Vagina (tissue), 2 donors: Measurements from ENCODE around the gene ZMAT2.

Source experiments
- POLR2A ChIP-seq, 2 donors: fragments of 450-650 bp; IDR thresholded peaks; one replicate each; pipeline ENCODE4 v1.6.1; 2017; ENCODE audit warnings: antibody characterized with exemption in 2 of 2, mild to moderate bottlenecking in 2 of 2, moderate library complexity in 2 of 2
- POLR2AphosphoS5 ChIP-seq, 2 donors: sonication (generic); formaldehyde crosslinking; IDR thresholded peaks; one replicate each; pipeline ENCODE4 v1.9.0; 2017; ENCODE audit warnings: antibody characterized with exemption in 2 of 2, mild to moderate bottlenecking in 2 of 2, low read depth in 1 of 2; ENCODE audit not compliant: insufficient read depth in 1 of 2
- TF ChIP-seq, protein P1 (sequence below), 3 experiments: fragments of 450-650 bp in 2 of 3; fragments of 200-600 bp in 1 of 3; sonication (generic) in 1 of 3; IDR thresholded peaks; one replicate each; pipeline ENCODE4 v1.5.1; 2017 to 2019; ENCODE audit warnings: antibody characterized with exemption in 3 of 3, mild to moderate bottlenecking in 2 of 3, moderate library complexity in 2 of 3

GRCh38 chr5:140696891-140697492 lies 3.3 kb upstream of the ZMAT2 start:
- TF ChIP-seq, protein P1, sequence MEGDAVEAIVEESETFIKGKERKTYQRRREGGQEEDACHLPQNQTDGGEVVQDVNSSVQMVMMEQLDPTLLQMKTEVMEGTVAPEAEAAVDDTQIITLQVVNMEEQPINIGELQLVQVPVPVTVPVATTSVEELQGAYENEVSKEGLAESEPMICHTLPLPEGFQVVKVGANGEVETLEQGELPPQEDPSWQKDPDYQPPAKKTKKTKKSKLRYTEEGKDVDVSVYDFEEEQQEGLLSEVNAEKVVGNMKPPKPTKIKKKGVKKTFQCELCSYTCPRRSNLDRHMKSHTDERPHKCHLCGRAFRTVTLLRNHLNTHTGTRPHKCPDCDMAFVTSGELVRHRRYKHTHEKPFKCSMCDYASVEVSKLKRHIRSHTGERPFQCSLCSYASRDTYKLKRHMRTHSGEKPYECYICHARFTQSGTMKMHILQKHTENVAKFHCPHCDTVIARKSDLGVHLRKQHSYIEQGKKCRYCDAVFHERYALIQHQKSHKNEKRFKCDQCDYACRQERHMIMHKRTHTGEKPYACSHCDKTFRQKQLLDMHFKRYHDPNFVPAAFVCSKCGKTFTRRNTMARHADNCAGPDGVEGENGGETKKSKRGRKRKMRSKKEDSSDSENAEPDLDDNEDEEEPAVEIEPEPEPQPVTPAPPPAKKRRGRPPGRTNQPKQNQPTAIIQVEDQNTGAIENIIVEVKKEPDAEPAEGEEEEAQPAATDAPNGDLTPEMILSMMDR (IDR thresholded peaks at IDR 0.05): no peak
- TF ChIP-seq POLR2A (IDR thresholded peaks at IDR 0.05) (no peak), POLR2AphosphoS5 (IDR thresholded peaks at IDR 0.05; ENCODE audit: insufficient read depth in 1 of 2, low read depth in 1 of 2) (no peak)
